HepG2 (cell line): ENCODE data around the gene KRT81. TPM values are rescaled to one million over a fixed set of nuclear protein-coding genes. Genes with fewer than 3 reads are reported as not detected.

Source experiments
- ATAC-seq: fragments of 200-7000 bp; cut with Tn5 transposase; 3 replicates; pipeline ENCODE4 v1.9.1; 2020; ENCODE audit warnings: mild to moderate bottlenecking, moderate library complexity
- BruUV-seq: library from RNA; stranded (reverse); fragments of 400-500 nt; replicated peaks from 2 replicates; lab custom pipeline; 2021; lab: Mats Ljungman, UMichigan
- CTCF ChIA-PET: fragments of 300-600 bp; formaldehyde crosslinking; extraction: SDS; loops from one replicate; lab custom pipeline; 2021; ENCODE audit warnings: low total read pairs, inconsistent platforms, low intra/inter-chr PET ratio; lab: Yijun Ruan, JAX
- POLR2A ChIA-PET: fragments of 350-600 bp; sonication (Branson Sonifier 250); formaldehyde crosslinking; loops from one replicate; lab custom pipeline; 2020; ENCODE audit warnings: antibody characterized with exemption, inconsistent platforms; lab: Yijun Ruan, JAX
- DNase-seq: peaks from one replicate; pipeline ENCODE4 v3.0.0-alpha.2; 2015; ENCODE audit warnings: low spot score
- FAIRE-seq: peaks from 3 replicates; lab custom pipeline; 2011; peaks lifted over from hg19 to GRCh38; lab: Jason Lieb, UNC
- H2AFZ ChIP-seq: one replicate; pipeline ENCODE4 v1.6.1; 2011; ENCODE audit warnings: low read length, inconsistent platforms
- H3K27ac ChIP-seq: fragments of 300-600 bp; 3 replicates; pipeline ENCODE4 v1.8.0; 2011; ENCODE audit warnings: mixed run types, mild to moderate bottlenecking, mixed read lengths, low read length, inconsistent platforms; ENCODE audit not compliant: insufficient read depth; ENCODE audit errors: extremely low read length
- H3K27me3 ChIP-seq, 2 experiments: fragments of 200-600 bp in 1 of 2; 2 replicates in 1 of 2; 3 replicates in 1 of 2; pipeline versions ENCODE4 v1.6.0 to v1.8.0; 2011; ENCODE audit warnings: low read length in 2 of 2, mild to moderate bottlenecking in 2 of 2, moderate library complexity in 2 of 2, inconsistent platforms in 1 of 2; ENCODE audit not compliant: insufficient read depth in 2 of 2, control insufficient read depth in 1 of 2
- H3K36me3 ChIP-seq, 2 experiments: fragments of 200-600 bp in 1 of 2; replicated peaks in 1 of 2; 2 replicates in 1 of 2; 3 replicates in 1 of 2; pipeline versions ENCODE4 v1.5.1 to v1.8.0; 2011; ENCODE audit warnings: low read length in 2 of 2, inconsistent platforms in 1 of 2; ENCODE audit not compliant: insufficient read depth in 2 of 2, control insufficient read depth in 1 of 2
- H3K4me1 ChIP-seq: 2 replicates; pipeline ENCODE4 v1.5.1; 2012; ENCODE audit warnings: low read length, inconsistent platforms; ENCODE audit not compliant: insufficient read depth
- H3K4me2 ChIP-seq: 2 replicates; pipeline ENCODE4 v1.6.0; 2011; ENCODE audit warnings: low read depth, low read length, inconsistent platforms
- H3K4me3 ChIP-seq, 3 experiments: fragments of 200-600 bp in 1 of 3; sonication (generic), shearing (Covaris generic) in 1 of 3; replicated peaks in 1 of 3; 2 replicates each; pipeline ENCODE4 v1.5.1; 2011 to 2016; ENCODE audit warnings: low read length in 3 of 3, inconsistent platforms in 2 of 3, low read depth in 2 of 3, mild to moderate bottlenecking in 2 of 3, control low read depth in 1 of 3, mixed read lengths in 1 of 3; ENCODE audit not compliant: insufficient read depth in 1 of 3
- H3K79me2 ChIP-seq: one replicate; pipeline ENCODE4 v1.6.1; 2011; ENCODE audit warnings: low read length, inconsistent platforms; ENCODE audit not compliant: insufficient read depth
- H3K9ac ChIP-seq: 2 replicates; pipeline ENCODE4 v1.6.0; 2011; ENCODE audit warnings: mild to moderate bottlenecking, low read depth, low read length, inconsistent platforms; ENCODE audit not compliant: insufficient read depth
- H3K9me3 ChIP-seq: 2 replicates; pipeline ENCODE4 v1.5.1; 2012; ENCODE audit warnings: mild to moderate bottlenecking, low read length
- H4K20me1 ChIP-seq: 2 replicates; pipeline ENCODE4 v1.6.0; 2011; ENCODE audit warnings: inconsistent platforms, mild to moderate bottlenecking, low read length, moderate library complexity; ENCODE audit not compliant: insufficient read depth
- BCL6 ChIP-seq: IDR thresholded peaks from 2 replicates; pipeline ENCODE4 v1.6.1; 2016; ENCODE audit warnings: missing genetic modification reagents, missing compliant biosample characterization
- GTF2F1 ChIP-seq: fragments of 150-350 bp; IDR thresholded peaks from 2 replicates; pipeline ENCODE4 v1.6.1; 2014; ENCODE audit warnings: low read length
- HNF4A ChIP-seq: sonication (generic); formaldehyde crosslinking; IDR thresholded peaks from 2 replicates; pipeline ENCODE4 v1.4.0; 2020; ENCODE audit warnings: missing genetic modification reagents
- KDM5A ChIP-seq: fragments of 200-600 bp; sonication (generic); IDR thresholded peaks from 2 replicates; pipeline ENCODE4 v1.7.0; 2018; ENCODE audit warnings: antibody characterized with exemption, mild to moderate bottlenecking, low read length, borderline replicate concordance
- ZNF180 ChIP-seq: sonication (generic); formaldehyde crosslinking; IDR thresholded peaks from 2 replicates; pipeline ENCODE4 v1.4.0; 2020; ENCODE audit warnings: low read depth, missing genetic modification reagents, borderline replicate concordance
- ZNF235 ChIP-seq: sonication (generic); formaldehyde crosslinking; IDR thresholded peaks from 2 replicates; pipeline ENCODE4 v1.8.1; 2023; ENCODE audit warnings: mild to moderate bottlenecking, missing genetic modification reagents, borderline replicate concordance
- ZNF317 ChIP-seq: sonication (generic); formaldehyde crosslinking; IDR thresholded peaks from 2 replicates; pipeline ENCODE4 v1.5.0; 2020; ENCODE audit warnings: mild to moderate bottlenecking, missing genetic modification reagents
- ZNF737 ChIP-seq: sonication (generic); formaldehyde crosslinking; IDR thresholded peaks from 2 replicates; pipeline ENCODE4 v1.5.0; 2020; ENCODE audit warnings: missing genetic modification reagents, mild to moderate bottlenecking, borderline replicate concordance
- ZNF784 ChIP-seq: sonication (generic); formaldehyde crosslinking; IDR thresholded peaks from 2 replicates; pipeline ENCODE4 v1.5.1; 2020; ENCODE audit warnings: missing genetic modification reagents, mild to moderate bottlenecking, borderline replicate concordance
- WGBS: methylation state at CpG from one replicate; pipeline ENCODE4 v1.1.6; 2017; ENCODE audit warnings: low lambda C conversion rate; 5-methylcytosine and 5-hydroxymethylcytosine counted together
- in situ Hi-C: cut with HindIII; loops from 2 replicates; pipeline ENCODE4 v1.10.0; 2017; ENCODE audit warnings: low pct_unique_long_range_greater_than_20kb; ENCODE audit not compliant: extremely low pct_ligation_motif_present
- intact Hi-C: fragments of 100-400 bp; cut with micrococcal nuclease; formaldehyde crosslinking; loops from one replicate; pipeline ENCODE4 v1.10.0; 2022; ENCODE audit not compliant: unreplicated experiment
- polyA plus RNA-seq, 8 experiments: library from polyadenylated mRNA; depleted of rRNA in 3 of 8; stranded (reverse) in 7 of 8; unstranded in 1 of 8; fragments of >200 nt; fragmentation: Illumina TruSeq in 4 of 8; extraction: Trizol in 4 of 8; gene quantifications; 2 replicates each; pipeline versions ENCODE4 v1.2.1 to v1.2.3, GENCODE V29; 2011 to 2016; ENCODE audit warnings: low read depth in 4 of 8, missing spikeins in 1 of 8, mixed read lengths in 1 of 8; ENCODE audit not compliant: insufficient read depth in 1 of 8
- total RNA-seq, 5 experiments: library from RNA; depleted of rRNA; stranded (reverse); fragments of >200 nt; fragmentation: Illumina TruSeq; extraction: Trizol; gene quantifications; 2 replicates each; pipeline ENCODE4 v1.2.3, GENCODE V29; 2016; ENCODE audit warnings: low read depth in 1 of 5
- TF ChIP-seq, protein P1 (sequence below): sonication (generic); formaldehyde crosslinking; IDR thresholded peaks from 2 replicates; pipeline ENCODE4 v1.9.0; 2021; ENCODE audit warnings: mild to moderate bottlenecking, missing genetic modification reagents

KRT81 gene
- total and polyA plus RNA-seq, 2 of the 13 experiments (the other 11 are each of a cell fraction or from before 2014, with no cell fraction given): not detected

GRCh38 chr12:52322069-52322468 lies 30.7 kb upstream of the KRT81 start:
- no peak for FAIRE-seq
- Histone ChIP-seq H3K4me1 (no peaks in the 10 kb centered on the region), H3K36me3 (no peaks in the 10 kb centered on the region), H2AFZ (no peak overlapping the region), H3K27me3 (peaks cover 12 to 52% of the 10 kb centered on the region in 2 experiments; a peak in 4 of 5 replicates)
- in situ Hi-C loops: no loop called here
- BruUV-seq: no TSS peak
- TF ChIP-seq ZNF784 (no peak), KDM5A (no peak), ZNF737 (CRISPR knock-in tag) (no peak), ZNF235 (CRISPR knock-in tag) (no peak), BCL6 (no peak), ZNF317 (CRISPR knock-in tag) (no peak), ZNF180 (CRISPR knock-in tag) (no peak), GTF2F1 (no peak), HNF4A (CRISPR knock-in tag) (no peak)
- TF ChIP-seq, protein P1, sequence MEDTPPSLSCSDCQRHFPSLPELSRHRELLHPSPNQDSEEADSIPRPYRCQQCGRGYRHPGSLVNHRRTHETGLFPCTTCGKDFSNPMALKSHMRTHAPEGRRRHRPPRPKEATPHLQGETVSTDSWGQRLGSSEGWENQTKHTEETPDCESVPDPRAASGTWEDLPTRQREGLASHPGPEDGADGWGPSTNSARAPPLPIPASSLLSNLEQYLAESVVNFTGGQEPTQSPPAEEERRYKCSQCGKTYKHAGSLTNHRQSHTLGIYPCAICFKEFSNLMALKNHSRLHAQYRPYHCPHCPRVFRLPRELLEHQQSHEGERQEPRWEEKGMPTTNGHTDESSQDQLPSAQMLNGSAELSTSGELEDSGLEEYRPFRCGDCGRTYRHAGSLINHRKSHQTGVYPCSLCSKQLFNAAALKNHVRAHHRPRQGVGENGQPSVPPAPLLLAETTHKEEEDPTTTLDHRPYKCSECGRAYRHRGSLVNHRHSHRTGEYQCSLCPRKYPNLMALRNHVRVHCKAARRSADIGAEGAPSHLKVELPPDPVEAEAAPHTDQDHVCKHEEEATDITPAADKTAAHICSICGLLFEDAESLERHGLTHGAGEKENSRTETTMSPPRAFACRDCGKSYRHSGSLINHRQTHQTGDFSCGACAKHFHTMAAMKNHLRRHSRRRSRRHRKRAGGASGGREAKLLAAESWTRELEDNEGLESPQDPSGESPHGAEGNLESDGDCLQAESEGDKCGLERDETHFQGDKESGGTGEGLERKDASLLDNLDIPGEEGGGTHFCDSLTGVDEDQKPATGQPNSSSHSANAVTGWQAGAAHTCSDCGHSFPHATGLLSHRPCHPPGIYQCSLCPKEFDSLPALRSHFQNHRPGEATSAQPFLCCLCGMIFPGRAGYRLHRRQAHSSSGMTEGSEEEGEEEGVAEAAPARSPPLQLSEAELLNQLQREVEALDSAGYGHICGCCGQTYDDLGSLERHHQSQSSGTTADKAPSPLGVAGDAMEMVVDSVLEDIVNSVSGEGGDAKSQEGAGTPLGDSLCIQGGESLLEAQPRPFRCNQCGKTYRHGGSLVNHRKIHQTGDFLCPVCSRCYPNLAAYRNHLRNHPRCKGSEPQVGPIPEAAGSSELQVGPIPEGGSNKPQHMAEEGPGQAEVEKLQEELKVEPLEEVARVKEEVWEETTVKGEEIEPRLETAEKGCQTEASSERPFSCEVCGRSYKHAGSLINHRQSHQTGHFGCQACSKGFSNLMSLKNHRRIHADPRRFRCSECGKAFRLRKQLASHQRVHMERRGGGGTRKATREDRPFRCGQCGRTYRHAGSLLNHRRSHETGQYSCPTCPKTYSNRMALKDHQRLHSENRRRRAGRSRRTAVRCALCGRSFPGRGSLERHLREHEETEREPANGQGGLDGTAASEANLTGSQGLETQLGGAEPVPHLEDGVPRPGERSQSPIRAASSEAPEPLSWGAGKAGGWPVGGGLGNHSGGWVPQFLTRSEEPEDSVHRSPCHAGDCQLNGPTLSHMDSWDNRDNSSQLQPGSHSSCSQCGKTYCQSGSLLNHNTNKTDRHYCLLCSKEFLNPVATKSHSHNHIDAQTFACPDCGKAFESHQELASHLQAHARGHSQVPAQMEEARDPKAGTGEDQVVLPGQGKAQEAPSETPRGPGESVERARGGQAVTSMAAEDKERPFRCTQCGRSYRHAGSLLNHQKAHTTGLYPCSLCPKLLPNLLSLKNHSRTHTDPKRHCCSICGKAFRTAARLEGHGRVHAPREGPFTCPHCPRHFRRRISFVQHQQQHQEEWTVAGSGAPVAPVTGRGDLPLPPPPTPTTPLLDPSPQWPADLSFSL (CRISPR knock-in tag): no peak
- TF ChIP-seq, all 625 proteins: peak for 0
- no peaks in the 10 kb centered on the region for H4K20me1 ChIP-seq
- H3K9me3 ChIP-seq: no peaks in the 10 kb centered on the region
- H3K79me2 ChIP-seq: no peaks in the 10 kb centered on the region
- no peak for ATAC-seq
- intact Hi-C loops: no loop called here
- H3K27ac ChIP-seq: no peak overlapping the region
- H3K9ac ChIP-seq: no peak overlapping the region
- CTCF ChIA-PET: no interaction called here
- no peak for DNase-seq
- POLR2A ChIA-PET: no interaction called here
- no peak overlapping the region for H3K4me2 ChIP-seq
- 60% methylated on average over 1 of the region's 1 CpG for WGBS
- H3K4me3 ChIP-seq: no peak overlapping the region
